GM21825 (cell line): Measurements from ENCODE around the gene SOX15.
A peak's percentile ranks its signal among the peaks of the same experiment; 100 is the strongest.
"Not testable (repeated sequence)": the region's sequence is repeated elsewhere in the genome, so short reads cannot be mapped to it uniquely, and the experiment has no call there.

Experiments
- ATAC-seq: cut with Tn5 transposase; IDR thresholded peaks from one replicate; pipeline ENCODE4 v1.9.1; 2021; ENCODE audit warnings: mild to moderate bottlenecking, moderate library complexity; ENCODE audit not compliant: unreplicated experiment

Gene SOX15

DNA sequence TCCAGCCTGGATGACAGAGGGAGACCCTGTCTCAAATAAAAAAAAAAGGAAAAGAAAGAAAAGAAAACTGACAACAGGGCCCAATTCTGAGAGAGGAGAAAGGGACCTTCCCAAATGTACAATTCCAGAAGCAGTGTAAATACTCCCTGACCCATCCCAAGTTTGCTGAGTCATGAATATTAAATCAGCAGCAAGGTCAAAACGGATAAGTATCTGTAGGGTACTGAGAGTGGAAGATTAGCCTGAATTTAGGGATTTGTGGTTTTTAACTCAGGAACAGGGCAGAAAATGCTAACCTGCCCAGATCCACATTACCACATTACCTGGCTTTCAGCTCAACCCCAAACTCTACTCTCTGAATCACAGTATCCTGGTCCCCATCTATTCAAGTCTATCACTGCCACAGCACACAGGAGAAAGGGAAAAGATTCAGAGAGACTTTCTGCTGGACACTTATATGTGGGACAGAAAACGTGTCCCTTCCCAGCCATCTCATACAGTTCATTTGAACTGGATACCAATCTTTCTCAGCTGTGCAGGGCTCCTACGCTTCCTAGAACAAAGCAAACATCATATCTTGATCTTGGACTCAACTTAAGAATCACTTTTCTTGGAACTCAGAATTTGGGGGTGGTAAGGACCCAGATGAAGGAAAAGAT is 21.9 kb upstream of the SOX15 start:
- no peak for ATAC-seq

DNA sequence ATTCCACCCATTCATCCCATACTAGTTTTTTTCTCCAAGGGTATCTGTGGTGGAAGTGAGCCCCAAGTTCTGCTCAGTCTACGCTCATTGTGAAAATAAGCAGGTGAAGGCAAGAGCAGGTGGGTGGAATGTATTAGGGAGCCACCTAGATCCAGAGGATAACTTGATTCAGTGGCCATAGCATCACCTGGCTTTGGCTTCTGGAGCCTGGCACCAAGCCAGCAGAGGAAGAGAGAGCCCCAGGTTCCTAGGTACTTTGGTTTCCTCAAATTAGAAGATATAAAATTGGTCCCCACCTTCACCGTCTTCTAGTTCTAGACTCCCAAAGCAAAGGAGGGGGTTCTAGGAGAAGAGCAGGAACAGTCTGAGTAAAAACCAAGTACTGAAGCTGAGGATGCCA is 20.7 kb upstream of the SOX15 start:
- ATAC-seq: no peak

DNA sequence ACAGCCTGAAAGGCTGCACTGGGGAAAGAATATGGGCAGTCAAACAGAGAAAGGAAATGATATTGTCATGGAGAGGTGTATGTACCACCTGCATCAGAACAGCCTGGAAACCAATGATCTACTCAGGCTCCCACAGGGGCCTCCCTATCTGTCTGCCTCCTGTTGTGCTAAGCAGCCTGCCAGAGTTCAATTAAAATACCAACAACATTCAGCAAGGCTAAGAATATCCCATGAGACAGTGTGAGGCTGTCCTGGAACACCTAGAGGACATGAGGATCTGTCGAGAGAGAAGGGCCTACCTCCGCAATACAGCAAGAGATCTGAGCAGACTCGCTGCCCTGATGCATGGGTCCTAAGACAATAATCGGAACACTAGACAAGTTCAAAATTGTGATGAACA is 16.4 kb upstream of the SOX15 start:
- no peak for ATAC-seq

DNA sequence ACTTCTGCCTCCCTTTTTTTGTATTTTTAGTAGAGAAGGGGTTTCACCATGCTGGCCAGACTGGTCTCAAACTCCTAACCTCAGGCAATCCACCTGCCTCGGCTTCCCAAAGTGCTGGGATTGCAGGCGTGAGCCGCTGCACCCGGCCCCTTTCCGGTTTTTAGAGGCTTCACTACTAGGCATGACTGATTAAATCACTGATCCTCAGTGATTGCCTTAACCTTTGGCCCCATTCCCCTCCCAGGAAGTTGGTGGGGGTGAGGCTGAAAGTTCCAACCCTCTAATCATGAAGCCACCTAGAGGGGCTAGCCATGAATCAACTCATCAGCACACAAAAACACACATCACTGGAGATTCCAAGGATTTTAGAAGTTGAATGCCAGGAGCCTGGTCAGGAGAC is 7.7 kb upstream of the SOX15 start:
- ATAC-seq: not testable (repeated sequence)

DNA sequence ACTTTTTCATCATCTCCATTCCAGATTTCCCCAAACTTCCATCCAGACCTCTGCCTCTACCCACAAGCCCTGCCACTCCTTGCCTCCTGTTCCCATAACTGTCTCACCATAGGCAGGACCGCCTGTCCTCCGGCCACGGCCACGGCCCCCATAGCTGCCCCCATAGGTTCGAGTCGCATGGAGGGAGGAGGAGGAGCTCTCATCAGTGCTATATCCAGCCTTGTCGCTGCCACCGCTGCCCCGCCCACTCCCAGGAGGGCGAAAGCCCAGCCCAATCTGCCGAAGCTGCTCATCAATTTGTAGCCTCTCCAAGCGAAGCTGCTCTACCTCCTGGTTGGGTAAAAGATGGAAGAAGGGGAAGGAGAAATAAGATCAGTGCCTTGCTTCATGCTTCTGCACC is 3.4 kb upstream of the SOX15 start:
- ATAC-seq: no peak

DNA sequence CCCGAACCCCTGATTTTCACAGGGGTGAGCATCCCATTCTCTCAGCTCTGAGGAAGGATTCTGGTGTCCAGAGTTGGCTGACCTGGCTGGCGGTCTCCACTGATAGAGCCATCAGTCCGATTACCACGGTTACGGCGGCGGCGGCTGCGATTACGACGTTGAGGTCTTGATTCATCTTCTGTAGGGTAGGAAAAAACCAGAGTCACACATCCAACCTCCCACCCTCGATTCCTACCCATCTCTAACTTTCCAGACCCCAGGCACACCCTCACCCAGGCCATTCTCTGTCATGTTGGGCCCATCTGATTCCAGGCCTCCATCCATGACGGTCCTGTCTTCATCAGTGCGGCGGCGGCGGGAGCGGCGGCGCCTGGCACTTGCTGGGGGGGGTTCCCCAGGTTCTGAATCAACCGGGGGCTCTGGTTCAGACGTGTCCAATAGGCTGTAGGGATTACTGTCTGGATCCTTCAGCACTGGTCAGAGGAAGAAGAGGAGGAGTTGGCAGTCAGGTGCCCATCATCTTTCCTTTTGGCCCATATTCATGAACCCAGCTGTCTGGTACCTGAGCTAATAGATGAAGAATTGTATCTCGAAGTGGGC is 2.6 kb upstream of the SOX15 start:
- ATAC-seq: no peak

DNA sequence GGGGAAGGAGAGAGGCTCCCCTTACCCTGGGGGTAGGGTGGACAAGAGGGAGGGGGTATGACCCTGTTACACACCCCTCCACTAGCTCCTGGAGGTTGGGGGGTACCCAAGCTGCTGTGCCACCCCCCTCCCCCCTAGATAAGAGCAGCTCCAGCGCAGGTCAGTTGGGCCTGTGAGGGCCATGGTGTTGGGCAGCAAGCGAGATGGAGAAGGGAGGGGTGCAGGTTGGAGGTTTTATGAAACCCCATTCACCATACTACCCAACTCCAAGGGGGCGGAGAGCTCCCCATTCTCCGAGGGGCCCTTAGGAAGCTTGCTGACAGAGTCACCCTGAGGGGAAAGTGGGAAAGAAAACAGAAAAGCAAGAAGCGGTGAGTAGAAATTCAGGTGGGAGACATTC is 1.7 kb upstream of the SOX15 start:
- no peak for ATAC-seq

DNA sequence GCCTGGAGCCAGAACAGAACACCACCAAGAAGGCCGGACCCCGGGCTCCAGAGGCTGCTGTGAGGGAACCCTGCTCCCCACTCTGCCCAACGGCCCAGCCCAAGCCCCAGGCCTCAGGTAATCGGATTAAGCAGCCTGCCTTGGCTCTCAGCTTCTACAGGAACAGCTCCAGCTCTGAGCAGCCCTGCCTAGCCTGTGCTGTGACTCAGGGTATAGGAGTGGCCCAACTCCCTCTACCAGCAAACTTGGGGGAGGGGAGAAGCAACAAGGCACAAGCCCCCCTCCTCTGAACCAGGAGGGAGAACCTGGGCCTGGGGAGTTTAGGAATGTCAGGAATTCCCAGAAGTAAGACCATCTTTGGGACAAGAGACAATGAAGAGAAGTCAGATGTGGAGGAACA is 849 bp upstream of the SOX15 start:
- ATAC-seq: no peak

DNA sequence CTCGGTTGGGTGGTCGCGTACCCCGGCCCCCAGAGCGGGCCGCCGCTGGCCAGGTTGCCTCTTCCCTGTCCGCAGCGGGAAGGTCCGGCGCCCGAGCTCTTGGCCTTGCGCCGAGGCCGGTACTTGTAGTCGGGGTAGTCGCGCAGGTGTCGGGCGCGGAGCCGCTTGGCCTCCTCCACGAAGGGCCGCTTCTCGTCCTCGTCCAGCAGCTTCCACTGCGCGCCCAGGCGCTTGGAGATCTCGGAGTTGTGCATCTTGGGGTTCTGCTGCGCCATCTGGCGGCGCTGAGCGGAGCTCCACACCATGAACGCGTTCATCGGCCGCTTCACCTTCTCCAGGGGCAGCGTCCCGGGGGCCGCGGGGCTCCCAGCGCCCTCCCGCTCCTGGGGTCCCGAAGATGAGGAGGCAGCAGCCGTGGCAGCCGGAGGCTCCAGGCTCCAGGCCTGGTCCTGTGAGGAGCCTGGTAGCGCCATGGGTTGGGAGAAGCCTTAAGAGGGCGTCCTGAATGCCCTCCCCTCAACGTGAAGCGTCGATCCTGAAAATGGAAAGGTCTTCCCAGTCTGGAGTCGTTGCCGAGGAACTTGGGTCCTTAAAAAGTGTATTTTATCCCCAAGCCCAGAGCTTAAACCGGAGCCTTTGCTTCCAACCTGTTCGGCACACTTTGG is 558 bp downstream of the SOX15 start:
- no peak for ATAC-seq

DNA sequence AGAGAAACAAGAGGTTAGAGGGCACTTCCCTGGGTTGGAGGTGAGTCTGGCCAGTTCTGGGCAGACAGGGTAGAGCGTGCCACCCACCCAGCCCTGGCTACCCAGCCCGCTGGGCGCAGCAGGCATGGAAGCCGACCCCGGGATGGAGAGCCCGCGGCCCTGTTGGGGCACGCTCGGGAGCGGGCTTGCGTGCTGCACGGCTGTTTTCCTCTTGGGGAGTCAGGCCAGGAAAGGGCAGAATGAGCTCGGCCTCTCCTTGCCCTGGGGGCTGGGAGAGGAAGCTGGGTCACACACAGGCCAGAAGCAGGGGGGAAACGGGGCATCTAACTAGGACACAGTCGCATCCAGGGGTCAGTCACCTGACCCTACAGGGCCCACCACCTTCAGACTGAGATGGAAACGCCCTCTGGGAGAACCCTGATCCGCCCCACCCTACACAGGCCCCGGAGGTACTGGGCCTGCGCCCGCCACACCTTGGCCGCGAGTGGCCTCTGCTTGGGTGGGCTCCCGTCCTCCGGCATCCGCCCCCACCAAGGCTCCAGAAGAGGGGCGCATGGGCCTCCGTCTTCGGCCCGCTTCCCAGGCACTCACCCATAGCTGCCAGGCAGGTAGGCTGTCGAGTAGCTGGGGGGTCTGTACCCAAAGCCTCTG is 1.2 kb downstream of the SOX15 start:
- no peak for ATAC-seq

DNA sequence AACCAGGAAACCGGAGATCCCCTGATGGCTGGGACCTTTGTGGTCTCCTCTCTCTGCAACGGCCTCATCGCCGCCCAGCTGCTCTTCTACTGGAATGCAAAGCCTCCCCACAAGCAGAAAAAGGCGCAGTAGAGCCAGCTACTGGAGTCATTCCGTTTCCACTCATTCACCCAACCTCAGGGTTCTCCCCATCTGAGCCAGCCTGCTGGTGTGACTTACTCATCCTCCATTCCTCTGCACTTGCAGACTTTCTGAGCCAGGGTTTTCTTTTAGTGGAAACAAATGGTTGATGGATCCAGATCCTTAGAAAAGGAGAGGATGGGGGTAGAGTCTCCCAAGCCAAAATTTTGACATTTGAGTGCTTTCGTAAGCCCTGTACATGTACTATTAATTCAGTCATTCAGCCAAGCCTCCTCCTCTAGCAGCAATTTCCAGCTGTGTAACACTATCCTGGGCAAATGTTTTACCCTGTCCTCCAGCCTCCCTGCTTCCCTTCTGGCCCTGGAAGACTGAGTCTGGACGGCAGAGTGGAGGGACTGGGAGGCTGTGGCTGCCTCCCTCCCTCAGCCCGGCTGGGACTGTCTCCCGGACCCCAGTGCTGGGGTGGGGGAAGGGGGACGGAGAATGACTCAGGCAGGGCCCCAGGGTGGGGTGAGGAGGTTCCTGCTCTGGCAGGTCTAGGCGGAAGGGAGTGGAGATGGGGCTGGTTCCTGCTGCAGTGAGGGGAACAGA is 2.3 kb downstream of the SOX15 start:
- ATAC-seq: no peak

DNA sequence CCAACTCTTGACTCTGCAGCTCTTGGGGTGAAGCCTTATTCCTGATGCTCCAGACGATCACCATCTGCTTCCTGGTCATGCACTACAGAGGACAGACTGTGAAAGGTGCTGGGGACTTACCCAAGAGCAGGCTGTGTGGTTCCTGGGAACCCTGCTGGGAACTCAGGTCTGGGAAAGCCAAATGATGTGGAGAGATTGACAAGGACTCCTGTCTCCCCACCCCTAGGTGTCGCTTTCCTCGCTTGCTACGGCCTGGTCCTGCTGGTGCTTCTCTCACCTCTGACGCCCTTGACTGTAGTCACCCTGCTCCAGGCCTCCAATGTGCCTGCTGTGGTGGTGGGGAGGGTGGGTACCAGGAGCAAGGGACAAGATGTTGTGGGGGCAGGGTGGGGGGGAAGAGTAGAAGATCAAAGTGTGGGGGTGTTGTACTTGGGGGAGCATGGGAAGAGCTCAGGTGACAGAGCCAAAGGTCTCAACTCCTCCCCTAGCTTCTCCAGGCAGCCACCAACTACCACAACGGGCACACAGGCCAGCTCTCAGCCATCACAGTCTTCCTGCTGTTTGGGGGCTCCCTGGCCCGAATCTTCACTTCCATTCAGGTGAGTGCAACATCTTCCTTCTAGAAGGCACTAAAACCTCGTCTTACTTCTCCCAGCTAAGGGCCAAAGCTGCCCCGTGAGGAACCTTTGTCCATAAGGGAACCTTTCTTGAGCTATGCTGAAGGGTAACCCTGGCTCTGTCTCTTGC is 3.0 kb downstream of the SOX15 start:
- no peak for ATAC-seq

DNA sequence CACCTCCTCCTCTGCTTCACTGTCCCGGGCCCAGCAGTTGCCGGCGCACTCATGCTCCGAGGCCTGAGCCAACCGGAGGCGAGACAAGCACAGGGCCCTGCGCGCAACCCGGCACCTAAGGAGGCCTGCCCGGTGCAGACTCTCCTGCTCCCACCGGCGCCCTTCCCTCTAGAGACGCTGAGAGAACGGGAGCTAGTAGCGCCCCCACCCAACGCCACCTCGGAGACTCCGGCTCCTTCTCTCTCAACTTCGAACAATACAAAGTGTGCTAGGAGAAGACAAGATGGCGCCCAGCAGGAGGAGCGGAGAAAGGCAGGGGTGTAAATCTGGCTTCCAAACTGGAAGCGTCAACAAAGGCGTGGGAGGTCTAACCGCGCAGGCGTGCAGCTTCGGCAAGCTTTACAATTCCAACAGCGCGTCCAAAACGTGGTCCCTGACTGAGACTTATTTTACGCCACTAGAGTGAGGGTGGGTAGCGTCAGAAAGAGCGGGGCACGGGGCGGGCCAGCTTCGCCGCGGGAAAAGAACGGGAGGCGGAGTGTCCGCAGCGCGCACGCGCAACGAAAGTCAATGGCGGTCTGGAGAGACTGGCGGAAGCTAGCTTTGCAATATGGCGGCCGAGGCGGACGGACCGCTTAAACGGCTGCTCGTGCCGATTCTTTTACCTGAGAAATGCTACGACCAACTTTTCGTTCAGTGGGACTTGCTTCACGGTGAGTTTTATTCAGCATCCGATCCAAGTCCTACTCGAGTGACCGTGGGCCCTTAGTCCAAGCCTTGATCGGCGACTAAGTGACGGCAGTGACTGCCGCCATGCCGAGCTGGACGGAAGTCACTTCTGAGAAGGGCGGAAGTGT is 6.4 kb downstream of the SOX15 start, which contains the start of gene MPDU1:
Gene MPDU1 (plus strand): TSS at position 600 of the 857 bp plus-strand sequence. CDS start 11 bp downstream, at position 611.
- ATAC-seq: peak; percentile 48

DNA sequence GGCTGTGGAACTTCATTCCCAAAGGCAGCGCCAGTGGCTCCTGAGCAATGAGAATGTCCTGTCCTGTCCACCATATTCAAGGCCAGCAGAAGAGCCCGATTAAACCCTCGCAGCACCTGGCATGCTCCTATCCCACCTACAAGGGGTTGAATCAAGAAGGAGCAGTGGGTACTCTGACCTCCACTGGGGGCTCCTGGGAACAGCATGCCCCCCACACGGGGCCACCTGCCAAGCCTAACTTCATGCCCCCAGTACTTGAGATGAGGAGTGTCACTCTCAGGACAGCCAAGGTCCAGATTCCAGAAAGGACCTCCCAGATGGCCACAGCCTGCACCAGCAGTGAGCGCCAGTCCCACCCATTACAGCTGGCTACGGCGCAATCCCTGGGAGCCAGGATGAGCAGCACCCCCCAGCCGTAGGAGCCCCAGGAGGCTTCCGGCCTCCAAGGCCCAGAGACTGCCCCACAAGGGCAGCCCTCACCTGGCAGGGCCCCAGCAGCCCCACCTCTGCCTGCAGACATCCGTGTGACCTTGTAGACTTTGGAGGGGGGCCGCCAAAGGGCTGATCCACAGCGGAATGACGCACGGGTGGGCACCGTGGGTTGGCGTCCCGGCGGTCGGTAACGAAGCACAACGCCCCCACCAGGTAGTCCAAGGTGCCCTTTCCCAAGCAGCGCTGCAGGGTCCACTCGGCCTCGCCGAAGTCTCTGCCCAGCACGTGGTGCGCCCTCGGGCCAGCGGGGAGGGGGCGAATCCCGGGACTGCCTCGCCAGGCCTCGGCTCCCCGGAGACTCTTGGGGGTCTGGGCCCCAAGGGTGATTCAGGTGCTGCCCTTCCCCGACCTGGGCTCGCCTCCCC is 7.3 kb downstream of the SOX15 start:
- ATAC-seq: no peak

DNA sequence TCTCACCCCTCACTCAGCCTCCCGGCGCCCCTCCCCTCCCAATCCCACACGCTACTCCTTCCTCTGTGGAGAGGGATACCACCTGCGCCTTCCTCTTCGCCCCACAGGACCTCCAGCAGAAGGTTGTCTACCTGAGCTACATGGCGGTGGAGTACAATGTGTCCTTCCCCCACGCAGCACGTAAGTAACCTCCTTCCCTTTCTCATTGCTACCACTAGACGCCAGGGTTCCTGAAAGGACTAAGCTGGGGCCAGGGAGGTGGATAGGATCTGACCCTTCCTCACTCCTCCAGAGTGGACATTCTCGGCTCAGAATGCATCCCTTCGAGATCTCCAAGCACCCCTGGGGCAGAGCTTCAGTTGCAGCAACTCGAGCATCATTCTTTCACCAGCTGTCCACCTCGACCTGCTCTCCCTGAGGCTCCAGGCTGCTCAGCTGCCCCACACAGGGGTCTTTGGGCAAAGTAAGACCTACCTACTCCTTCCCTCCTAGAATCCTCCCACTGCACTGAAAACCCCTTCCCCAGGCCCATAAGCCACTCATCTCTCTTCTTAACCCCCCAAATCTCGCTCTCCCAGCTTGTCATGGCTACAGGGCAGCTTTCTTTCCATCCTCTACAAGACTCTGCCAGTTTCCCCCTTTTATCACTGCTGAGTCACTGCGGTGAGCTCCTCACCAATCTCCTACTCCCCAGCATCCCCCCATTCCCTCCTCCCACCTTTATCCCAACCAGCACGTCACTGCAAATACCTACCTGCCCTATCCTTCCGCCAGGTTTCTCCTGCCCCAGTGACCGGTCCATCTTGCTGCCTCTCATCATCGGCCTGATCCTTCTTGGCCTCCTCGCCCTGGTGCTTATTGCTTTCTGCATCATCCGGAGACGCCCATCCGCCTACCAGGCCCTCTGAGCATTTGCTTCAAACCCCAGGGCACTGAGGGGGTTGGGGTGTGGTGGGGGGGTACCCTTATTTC is 9.0 kb downstream of the SOX15 start:
- ATAC-seq: no peak

DNA sequence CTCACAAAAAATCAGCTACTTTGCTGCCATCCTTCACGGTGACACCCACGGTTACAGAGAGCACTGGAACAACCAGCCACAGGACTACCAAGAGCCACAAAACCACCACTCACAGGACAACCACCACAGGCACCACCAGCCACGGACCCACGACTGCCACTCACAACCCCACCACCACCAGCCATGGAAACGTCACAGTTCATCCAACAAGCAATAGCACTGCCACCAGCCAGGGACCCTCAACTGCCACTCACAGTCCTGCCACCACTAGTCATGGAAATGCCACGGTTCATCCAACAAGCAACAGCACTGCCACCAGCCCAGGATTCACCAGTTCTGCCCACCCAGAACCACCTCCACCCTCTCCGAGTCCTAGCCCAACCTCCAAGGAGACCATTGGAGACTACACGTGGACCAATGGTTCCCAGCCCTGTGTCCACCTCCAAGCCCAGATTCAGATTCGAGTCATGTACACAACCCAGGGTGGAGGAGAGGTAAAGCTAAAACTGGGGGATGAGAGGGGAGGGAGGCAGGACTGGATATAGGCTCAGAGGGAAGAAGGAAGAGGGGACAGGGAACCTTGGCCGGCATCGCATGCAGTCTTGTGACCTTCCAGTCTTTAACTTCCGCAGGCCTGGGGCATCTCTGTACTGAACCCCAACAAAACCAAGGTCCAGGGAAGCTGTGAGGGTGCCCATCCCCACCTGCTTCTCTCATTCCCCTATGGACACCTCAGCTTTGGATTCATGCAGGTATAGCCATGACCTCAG is 9.9 kb downstream of the SOX15 start:
- ATAC-seq: no peak
